Endothelial cell of umbilical vein (primary cell): ENCODE results near the gene CCDC194. TPM values are rescaled to one million over a fixed set of nuclear protein-coding genes. Genes with fewer than 3 reads are reported as not detected.

Experiments used
- BruUV-seq: library from RNA; stranded (reverse); fragments of 400-500 nt; replicated peaks from 2 replicates; lab custom pipeline; 2021; lab: Mats Ljungman, UMichigan
- CTCF ChIA-PET: fragments of 300-600, 350-600 bp; sonication (Branson Sonifier 250); formaldehyde crosslinking; loops from one replicate; lab custom pipeline; 2021; ENCODE audit warnings: antibody characterized with exemption, inconsistent platforms; lab: Charles Lee
- POLR2A ChIA-PET: fragments of 300-600, 350-600 bp; sonication (Branson Sonifier 250); formaldehyde crosslinking; loops from one replicate; lab custom pipeline; 2021; ENCODE audit warnings: antibody characterized with exemption, inconsistent platforms; lab: Charles Lee
- DNase-seq: peaks from one replicate; pipeline ENCODE4 v3.0.0-alpha.2; 2011; ENCODE audit warnings: low read depth, low spot score
- FAIRE-seq: peaks from 2 replicates; lab custom pipeline; 2011; peaks lifted over from hg19 to GRCh38; lab: Jason Lieb, UNC
- H2AFZ ChIP-seq: 2 replicates; pipeline ENCODE4 v1.6.0; 2012; ENCODE audit warnings: low read depth, low read length, control low read depth, inconsistent platforms
- H3K27ac ChIP-seq: 2 replicates; pipeline ENCODE4 v1.5.1; 2011; ENCODE audit warnings: low read depth, mild to moderate bottlenecking, control low read depth, low read length, moderate library complexity; ENCODE audit not compliant: insufficient read depth
- H3K27me3 ChIP-seq, 2 experiments: 2 replicates each; pipeline versions ENCODE4 v1.6.0 to v1.6.1; 2011; ENCODE audit warnings: low read length in 2 of 2, mixed read lengths in 1 of 2; ENCODE audit not compliant: control insufficient read depth in 2 of 2, insufficient read depth in 2 of 2
- H3K36me3 ChIP-seq, 2 experiments: 2 replicates in 1 of 2; 3 replicates in 1 of 2; pipeline ENCODE4 v1.5.1; 2011; ENCODE audit warnings: low read length in 2 of 2, mild to moderate bottlenecking in 1 of 2, moderate library complexity in 1 of 2; ENCODE audit not compliant: control insufficient read depth in 2 of 2, insufficient read depth in 2 of 2; ENCODE audit errors: extremely low read depth in 1 of 2
- H3K4me1 ChIP-seq: 3 replicates; pipeline ENCODE4 v1.5.1; 2011; ENCODE audit warnings: mild to moderate bottlenecking, low read length; ENCODE audit not compliant: control insufficient read depth, insufficient read depth; ENCODE audit errors: extremely low read depth
- H3K4me2 ChIP-seq: 2 replicates; pipeline ENCODE4 v1.6.1; 2011; ENCODE audit warnings: low read length, control low read depth, mixed read lengths; ENCODE audit not compliant: insufficient read depth
- H3K4me3 ChIP-seq, 3 experiments: fragments of 200-600 bp in 1 of 3; sonication (generic), shearing (Covaris generic) in 1 of 3; replicated peaks in 1 of 3; 2 replicates each; pipeline ENCODE4 v1.5.1; 2011 to 2016; ENCODE audit warnings: control low read depth in 3 of 3, low read length in 3 of 3, mild to moderate bottlenecking in 2 of 3, inconsistent platforms in 1 of 3, low read depth in 1 of 3, moderate library complexity in 1 of 3; ENCODE audit not compliant: insufficient read depth in 1 of 3
- H3K79me2 ChIP-seq: 2 replicates; pipeline ENCODE4 v1.6.0; 2012; ENCODE audit warnings: low read length, inconsistent platforms; ENCODE audit not compliant: control insufficient read depth, insufficient read depth
- H3K9ac ChIP-seq: replicated peaks from 2 replicates; pipeline ENCODE3; 2011; ENCODE audit warnings: low read length, control low read depth; ENCODE audit not compliant: insufficient read depth; ENCODE audit errors: extremely low read depth
- H3K9me1 ChIP-seq: replicated peaks from 3 replicates; pipeline ENCODE4 v1.6.0; 2011; ENCODE audit warnings: mild to moderate bottlenecking, low read length; ENCODE audit not compliant: control insufficient read depth, insufficient read depth; ENCODE audit errors: extremely low read depth
- H3K9me3 ChIP-seq: replicated peaks from 2 replicates; pipeline ENCODE4 v1.5.1; 2012; ENCODE audit warnings: low read length, inconsistent platforms; ENCODE audit not compliant: control insufficient read depth, insufficient read depth
- H4K20me1 ChIP-seq: replicated peaks from 2 replicates; pipeline ENCODE3; 2011; ENCODE audit warnings: mild to moderate bottlenecking, low read length; ENCODE audit not compliant: control insufficient read depth, insufficient read depth; ENCODE audit errors: extremely low read depth
- CTCF ChIP-seq, 2 donors: IDR thresholded peaks; 1 replicate in 1 of 2; 2 replicates in 1 of 2; pipeline ENCODE4 v1.5.1; 2011; ENCODE audit warnings: low read length in 2 of 2, mild to moderate bottlenecking in 2 of 2, moderate library complexity in 2 of 2, control low read depth in 1 of 2, inconsistent platforms in 1 of 2, low read depth in 1 of 2; ENCODE audit not compliant: insufficient read depth in 1 of 2; ENCODE audit errors: extremely low read depth in 1 of 2
- EZH2 ChIP-seq: IDR thresholded peaks from 2 replicates; pipeline ENCODE4 v1.6.1; 2012; ENCODE audit warnings: borderline replicate concordance, low read depth, mild to moderate bottlenecking, moderate library complexity, low read length, inconsistent platforms; ENCODE audit not compliant: severe bottlenecking
- FOS ChIP-seq: IDR thresholded peaks from 2 replicates; pipeline ENCODE4 v1.6.1; 2011; ENCODE audit warnings: mild to moderate bottlenecking, low read length, moderate library complexity, borderline replicate concordance; ENCODE audit not compliant: insufficient read depth
- GATA2 ChIP-seq: IDR thresholded peaks from 2 replicates; pipeline ENCODE4 v1.7.0; 2011; ENCODE audit warnings: low read depth, mild to moderate bottlenecking, moderate library complexity, mixed read lengths, low read length; ENCODE audit not compliant: insufficient read length, insufficient read depth
- JUN ChIP-seq: IDR thresholded peaks from 2 replicates; pipeline ENCODE4 v1.6.1; 2011; ENCODE audit warnings: borderline replicate concordance, low read depth; ENCODE audit not compliant: insufficient read length, insufficient read depth
- MAX ChIP-seq: IDR thresholded peaks from 2 replicates; pipeline ENCODE4 v1.6.1; 2011; ENCODE audit not compliant: insufficient read depth, insufficient read length
- MYC ChIP-seq: IDR thresholded peaks from one replicate; pipeline ENCODE4 v1.6.1; 2011; ENCODE audit warnings: mild to moderate bottlenecking, low read depth, low read length
- POLR2A ChIP-seq: IDR thresholded peaks from 2 replicates; pipeline ENCODE4 v1.6.1; 2012; ENCODE audit warnings: low read depth, mild to moderate bottlenecking, control low read depth, low read length
- POLR2AphosphoS5 ChIP-seq: IDR thresholded peaks from 2 replicates; pipeline ENCODE4 v1.6.1; 2012; ENCODE audit warnings: low read depth, mild to moderate bottlenecking, control low read depth, low read length, moderate library complexity; ENCODE audit not compliant: insufficient read depth
- dilution Hi-C: fragments of 300-500 bp; cut with MboI; formaldehyde crosslinking; loops from one replicate; pipeline ENCODE4 v1.15.0; 2019; ENCODE audit warnings: low sequenced_read_pairs; ENCODE audit not compliant: extremely low pct_ligation_motif_present
- intact Hi-C: fragments of 100-400 bp; cut with micrococcal nuclease; formaldehyde crosslinking; loops from one replicate; pipeline ENCODE4 v1.10.0; 2022
- polyA plus RNA-seq, 4 experiments: library from polyadenylated mRNA; depleted of rRNA in 3 of 4; stranded (reverse) in 3 of 4; unstranded in 1 of 4; fragments of >200 nt; gene quantifications; 2 replicates each; pipeline versions ENCODE4 v1.2.1 to v1.2.3, GENCODE V29; 2011 to 2012; ENCODE audit warnings: missing spikeins in 1 of 4
- total RNA-seq: library from RNA; stranded (reverse); gene quantifications from 2 replicates; pipeline ENCODE4 v1.2.3, GENCODE V29; 2021

CCDC194 gene
- total and polyA plus RNA-seq, 2 donors (not counting 3 experiments of a cell fraction or from before 2014, with no cell fraction given): 0.12 TPM; not detected in 1

- Histone ChIP-seq H3K27ac (peak overlapping the region; percentile 53), H3K4me1 (peaks cover 27% of the 10 kb centered on the region), H3K9me1 (no peaks in the 10 kb centered on the region), H3K4me2 (no peak overlapping the region), H3K79me2 (no peaks in the 10 kb centered on the region), H3K9me3 (no peaks in the 10 kb centered on the region), H2AFZ (no peak overlapping the region), H3K4me3 (no peak overlapping the region), H3K27me3 (no peaks in the 10 kb centered on the region), H4K20me1 (no peaks in the 10 kb centered on the region), H3K36me3 (no peaks in the 10 kb centered on the region), H3K9ac (peak overlapping the region; percentile 6)
- BruUV-seq: no TSS peak
- TF ChIP-seq EZH2: no peak
- no peak for TF ChIP-seq CTCF (IDR thresholded peaks at IDR 0.05; ENCODE audit: extremely low read depth in 1 of 2, insufficient read depth in 1 of 2, low read depth in 1 of 2, low read length in 2 of 2)
- TF ChIP-seq POLR2A: no peak
- TF ChIP-seq MAX: no peak
- no peak for TF ChIP-seq POLR2AphosphoS5
- no peak for TF ChIP-seq MYC
- TF ChIP-seq JUN: no peak
- TF ChIP-seq FOS: no peak
- no peak for TF ChIP-seq GATA2
- POLR2A ChIA-PET: no interaction called here
- FAIRE-seq (peak; percentile 60), DNase-seq (peak; percentile 51)
- intact Hi-C loops (loop anchor here (2.0 kb wide), 1 partner anchor 55 kb away; no protein-coding TSS in a partner anchor), dilution Hi-C loops (no loop called here)
- CTCF ChIA-PET: interaction anchor here (0.7 to 7.0 kb wide), 9 partner anchors 28 to 119 kb away, joined by 3 to 180 read pairs (median 3); partner anchors contain the start of genes BST2 and PLVAP
Observed at GRCh38 chr19:17347361-17347760, 46.6 kb downstream of the CCDC194 start.
